HepG2 (cell line): ENCODE data around the gene NECTIN2. TPM values are rescaled to one million over a fixed set of nuclear protein-coding genes. Genes with fewer than 3 reads are reported as not detected.

Experiments
- DNMT1 ChIP-seq: sonication (generic); formaldehyde crosslinking; IDR thresholded peaks from 2 replicates; pipeline ENCODE4 v1.5.1; 2020; ENCODE audit warnings: mild to moderate bottlenecking, missing genetic modification reagents
- FOSL2 ChIP-seq: sonication (generic); formaldehyde crosslinking; IDR thresholded peaks from 2 replicates; pipeline ENCODE4 v1.4.0; 2020; ENCODE audit warnings: missing genetic modification reagents
- HDAC1 ChIP-seq: sonication (generic); formaldehyde crosslinking; IDR thresholded peaks from 2 replicates; pipeline ENCODE4 v1.5.1; 2020; ENCODE audit warnings: mild to moderate bottlenecking, missing genetic modification reagents
- JUN ChIP-seq: sonication (generic); formaldehyde crosslinking; IDR thresholded peaks from 2 replicates; pipeline ENCODE4 v1.4.0; 2020; ENCODE audit warnings: mild to moderate bottlenecking, missing genetic modification reagents
- MEIS2 ChIP-seq: sonication (generic); formaldehyde crosslinking; IDR thresholded peaks from 2 replicates; pipeline ENCODE4 v1.9.0; 2021; ENCODE audit warnings: mild to moderate bottlenecking, missing genetic modification reagents
- NR2C2 ChIP-seq: sonication (generic); formaldehyde crosslinking; IDR thresholded peaks from 2 replicates; pipeline ENCODE4 v1.4.0; 2020; ENCODE audit warnings: missing genetic modification reagents, mild to moderate bottlenecking, moderate library complexity, borderline replicate concordance
- PITX1 ChIP-seq: sonication (generic); formaldehyde crosslinking; IDR thresholded peaks from 2 replicates; pipeline ENCODE4 v1.5.1; 2020; ENCODE audit warnings: mild to moderate bottlenecking, missing genetic modification reagents
- TBX3 ChIP-seq: fragments of 450-650 bp; IDR thresholded peaks from 2 replicates; pipeline ENCODE4 v1.6.1; 2017; ENCODE audit warnings: antibody characterized with exemption, mild to moderate bottlenecking, inconsistent platforms, borderline replicate concordance
- XRCC5 ChIP-seq: fragments of 200-400 bp; formaldehyde crosslinking; optimal IDR thresholded peaks from 2 replicates; pipeline ENCODE3; 2017; ENCODE audit warnings: mild to moderate bottlenecking, low read length
- ZFAT ChIP-seq: sonication (generic); formaldehyde crosslinking; conservative IDR thresholded peaks from 2 replicates; pipeline ENCODE4 v1.8.1; 2023; ENCODE audit warnings: missing genetic modification reagents, inconsistent platforms
- ZNF761 ChIP-seq: sonication (generic); formaldehyde crosslinking; conservative IDR thresholded peaks from 2 replicates; pipeline ENCODE4 v1.4.0; 2020; ENCODE audit warnings: mild to moderate bottlenecking, missing genetic modification reagents
- polyA plus RNA-seq, 8 experiments: library from polyadenylated mRNA; depleted of rRNA in 3 of 8; stranded (reverse) in 7 of 8; unstranded in 1 of 8; fragments of >200 nt; fragmentation: Illumina TruSeq in 4 of 8; extraction: Trizol in 4 of 8; gene quantifications; 2 replicates each; pipeline versions ENCODE4 v1.2.1 to v1.2.3, GENCODE V29; 2011 to 2016; ENCODE audit warnings: low read depth in 4 of 8, missing spikeins in 1 of 8, mixed read lengths in 1 of 8; ENCODE audit not compliant: insufficient read depth in 1 of 8
- total RNA-seq, 5 experiments: library from RNA; depleted of rRNA; stranded (reverse); fragments of >200 nt; fragmentation: Illumina TruSeq; extraction: Trizol; gene quantifications; 2 replicates each; pipeline ENCODE4 v1.2.3, GENCODE V29; 2016; ENCODE audit warnings: low read depth in 1 of 5
- TF ChIP-seq, protein P1 (sequence below): sonication (generic); formaldehyde crosslinking; IDR thresholded peaks from 2 replicates; pipeline ENCODE4 v1.4.0; 2020; ENCODE audit warnings: missing genetic modification reagents, borderline replicate concordance
- TF ChIP-seq, protein P2 (sequence below), 2 experiments: sonication (generic) in 1 of 2; formaldehyde crosslinking in 1 of 2; IDR thresholded peaks; 2 replicates each; pipeline versions ENCODE4 v1.4.0 to v1.6.1; 2018 to 2020; ENCODE audit warnings: missing genetic modification reagents in 2 of 2, borderline replicate concordance in 1 of 2, low read depth in 1 of 2, mild to moderate bottlenecking in 1 of 2, missing biosample characterization in 1 of 2
- TF ChIP-seq, protein P3 (sequence below): sonication (generic); formaldehyde crosslinking; IDR thresholded peaks from 2 replicates; pipeline ENCODE4 v1.5.0; 2020; ENCODE audit warnings: mild to moderate bottlenecking, missing genetic modification reagents, borderline replicate concordance
- TF ChIP-seq, protein P4 (sequence below): sonication (generic); formaldehyde crosslinking; conservative IDR thresholded peaks from 2 replicates; pipeline ENCODE4 v1.4.0; 2020; ENCODE audit warnings: mild to moderate bottlenecking, missing genetic modification reagents, moderate library complexity

Gene NECTIN2
- total and polyA plus RNA-seq, 2 of the 13 experiments (the other 11 are each of a cell fraction or from before 2014, with no cell fraction given) = 75.4 to 114 TPM

DNA sequence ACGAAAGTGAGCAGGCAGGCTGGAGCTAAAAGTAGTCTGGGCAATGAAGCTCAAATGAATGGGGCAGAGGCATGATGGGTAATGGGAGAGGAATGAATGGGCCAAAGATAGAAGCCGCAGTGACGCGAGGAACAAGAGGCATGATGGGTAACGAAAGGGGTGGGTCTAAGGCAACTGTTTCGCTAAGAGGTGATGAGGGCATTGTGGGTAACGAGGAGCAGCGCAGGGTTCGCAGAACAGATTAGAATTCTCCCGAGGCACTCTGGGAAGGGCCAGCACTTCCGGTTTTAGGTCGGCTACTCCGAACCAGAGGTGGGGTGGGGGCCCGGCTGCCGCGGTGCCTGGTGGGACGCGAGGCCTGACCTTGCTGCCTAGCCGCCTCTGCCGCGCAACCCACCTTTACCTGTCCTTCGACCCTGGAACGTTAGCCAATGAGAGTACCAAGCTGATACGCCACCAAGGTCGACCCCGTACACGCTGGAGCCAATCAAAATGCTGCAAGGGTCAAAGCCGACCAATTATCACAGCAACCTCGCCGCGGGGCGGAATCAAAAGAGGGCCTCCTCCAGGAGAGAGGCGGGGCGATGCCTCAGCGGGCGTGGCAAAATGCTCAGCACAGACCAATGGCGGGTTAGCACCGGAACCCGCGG lies 44.4 kb downstream of the NECTIN2 start (continued):
- TF ChIP-seq, protein P1, sequence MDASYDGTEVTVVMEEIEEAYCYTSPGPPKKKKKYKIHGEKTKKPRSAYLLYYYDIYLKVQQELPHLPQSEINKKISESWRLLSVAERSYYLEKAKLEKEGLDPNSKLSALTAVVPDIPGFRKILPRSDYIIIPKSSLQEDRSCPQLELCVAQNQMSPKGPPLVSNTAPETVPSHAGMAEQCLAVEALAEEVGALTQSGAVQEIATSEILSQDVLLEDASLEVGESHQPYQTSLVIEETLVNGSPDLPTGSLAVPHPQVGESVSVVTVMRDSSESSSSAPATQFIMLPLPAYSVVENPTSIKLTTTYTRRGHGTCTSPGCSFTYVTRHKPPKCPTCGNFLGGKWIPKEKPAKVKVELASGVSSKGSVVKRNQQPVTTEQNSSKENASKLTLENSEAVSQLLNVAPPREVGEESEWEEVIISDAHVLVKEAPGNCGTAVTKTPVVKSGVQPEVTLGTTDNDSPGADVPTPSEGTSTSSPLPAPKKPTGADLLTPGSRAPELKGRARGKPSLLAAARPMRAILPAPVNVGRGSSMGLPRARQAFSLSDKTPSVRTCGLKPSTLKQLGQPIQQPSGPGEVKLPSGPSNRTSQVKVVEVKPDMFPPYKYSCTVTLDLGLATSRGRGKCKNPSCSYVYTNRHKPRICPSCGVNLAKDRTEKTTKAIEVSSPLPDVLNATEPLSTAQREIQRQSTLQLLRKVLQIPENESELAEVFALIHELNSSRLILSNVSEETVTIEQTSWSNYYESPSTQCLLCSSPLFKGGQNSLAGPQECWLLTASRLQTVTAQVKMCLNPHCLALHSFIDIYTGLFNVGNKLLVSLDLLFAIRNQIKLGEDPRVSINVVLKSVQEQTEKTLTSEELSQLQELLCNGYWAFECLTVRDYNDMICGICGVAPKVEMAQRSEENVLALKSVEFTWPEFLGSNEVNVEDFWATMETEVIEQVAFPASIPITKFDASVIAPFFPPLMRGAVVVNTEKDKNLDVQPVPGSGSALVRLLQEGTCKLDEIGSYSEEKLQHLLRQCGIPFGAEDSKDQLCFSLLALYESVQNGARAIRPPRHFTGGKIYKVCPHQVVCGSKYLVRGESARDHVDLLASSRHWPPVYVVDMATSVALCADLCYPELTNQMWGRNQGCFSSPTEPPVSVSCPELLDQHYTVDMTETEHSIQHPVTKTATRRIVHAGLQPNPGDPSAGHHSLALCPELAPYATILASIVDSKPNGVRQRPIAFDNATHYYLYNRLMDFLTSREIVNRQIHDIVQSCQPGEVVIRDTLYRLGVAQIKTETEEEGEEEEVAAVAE (CRISPR knock-in tag) = peak; percentile 98; the same call in 1 of the 2 replicates
- TF ChIP-seq PITX1 (CRISPR knock-in tag) = no peak; the same call in 1 of the 2 replicates
- peak; percentile 98 for TF ChIP-seq NR2C2 (CRISPR knock-in tag)
- TF ChIP-seq TBX3 = peak; percentile 49; the same call in 1 of the 2 replicates
- TF ChIP-seq, protein P2, sequence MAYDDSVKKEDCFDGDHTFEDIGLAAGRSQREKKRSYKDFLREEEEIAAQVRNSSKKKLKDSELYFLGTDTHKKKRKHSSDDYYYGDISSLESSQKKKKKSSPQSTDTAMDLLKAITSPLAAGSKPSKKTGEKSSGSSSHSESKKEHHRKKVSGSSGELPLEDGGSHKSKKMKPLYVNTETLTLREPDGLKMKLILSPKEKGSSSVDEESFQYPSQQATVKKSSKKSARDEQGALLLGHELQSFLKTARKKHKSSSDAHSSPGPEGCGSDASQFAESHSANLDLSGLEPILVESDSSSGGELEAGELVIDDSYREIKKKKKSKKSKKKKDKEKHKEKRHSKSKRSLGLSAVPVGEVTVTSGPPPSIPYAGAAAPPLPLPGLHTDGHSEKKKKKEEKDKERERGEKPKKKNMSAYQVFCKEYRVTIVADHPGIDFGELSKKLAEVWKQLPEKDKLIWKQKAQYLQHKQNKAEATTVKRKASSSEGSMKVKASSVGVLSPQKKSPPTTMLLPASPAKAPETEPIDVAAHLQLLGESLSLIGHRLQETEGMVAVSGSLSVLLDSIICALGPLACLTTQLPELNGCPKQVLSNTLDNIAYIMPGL (CRISPR knock-in tag; IDR thresholded peaks at IDR 0.05; ENCODE audit: borderline replicate concordance in 1 of 2, low read depth in 1 of 2) = peak in 1 of 2 experiments; percentile 6; a peak in 1 of 4 replicates
- peak; percentile 86 for TF ChIP-seq XRCC5
- TF ChIP-seq, protein P3, sequence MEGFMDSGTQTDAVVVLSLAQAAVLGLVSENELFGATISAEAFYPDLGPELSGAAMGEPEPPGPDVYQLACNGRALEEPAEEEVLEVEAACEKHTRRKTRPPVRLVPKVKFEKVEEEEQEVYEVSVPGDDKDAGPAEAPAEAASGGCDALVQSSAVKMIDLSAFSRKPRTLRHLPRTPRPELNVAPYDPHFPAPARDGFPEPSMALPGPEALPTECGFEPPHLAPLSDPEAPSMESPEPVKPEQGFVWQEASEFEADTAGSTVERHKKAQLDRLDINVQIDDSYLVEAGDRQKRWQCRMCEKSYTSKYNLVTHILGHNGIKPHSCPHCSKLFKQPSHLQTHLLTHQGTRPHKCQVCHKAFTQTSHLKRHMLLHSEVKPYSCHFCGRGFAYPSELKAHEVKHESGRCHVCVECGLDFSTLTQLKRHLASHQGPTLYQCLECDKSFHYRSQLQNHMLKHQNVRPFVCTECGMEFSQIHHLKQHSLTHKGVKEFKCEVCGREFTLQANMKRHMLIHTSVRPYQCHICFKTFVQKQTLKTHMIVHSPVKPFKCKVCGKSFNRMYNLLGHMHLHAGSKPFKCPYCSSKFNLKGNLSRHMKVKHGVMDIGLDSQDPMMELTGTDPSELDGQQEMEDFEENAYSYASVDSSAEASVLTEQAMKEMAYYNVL = 0 out of 2 replicates have a peak, but pooled peaks have one; percentile 39
- peak; percentile 53 for TF ChIP-seq FOSL2
- TF ChIP-seq MEIS2 (CRISPR knock-in tag) = 0 out of 2 replicates have a peak, but pooled peaks have one; percentile 47
- no peak for TF ChIP-seq JUN (CRISPR knock-in tag)
- no peak for TF ChIP-seq ZNF761 (CRISPR knock-in tag)
- no peak; the same call in 1 of the 2 replicates for TF ChIP-seq DNMT1 (CRISPR knock-in tag)
- peak; percentile 80 for TF ChIP-seq HDAC1 (CRISPR knock-in tag)
- TF ChIP-seq, protein P4, sequence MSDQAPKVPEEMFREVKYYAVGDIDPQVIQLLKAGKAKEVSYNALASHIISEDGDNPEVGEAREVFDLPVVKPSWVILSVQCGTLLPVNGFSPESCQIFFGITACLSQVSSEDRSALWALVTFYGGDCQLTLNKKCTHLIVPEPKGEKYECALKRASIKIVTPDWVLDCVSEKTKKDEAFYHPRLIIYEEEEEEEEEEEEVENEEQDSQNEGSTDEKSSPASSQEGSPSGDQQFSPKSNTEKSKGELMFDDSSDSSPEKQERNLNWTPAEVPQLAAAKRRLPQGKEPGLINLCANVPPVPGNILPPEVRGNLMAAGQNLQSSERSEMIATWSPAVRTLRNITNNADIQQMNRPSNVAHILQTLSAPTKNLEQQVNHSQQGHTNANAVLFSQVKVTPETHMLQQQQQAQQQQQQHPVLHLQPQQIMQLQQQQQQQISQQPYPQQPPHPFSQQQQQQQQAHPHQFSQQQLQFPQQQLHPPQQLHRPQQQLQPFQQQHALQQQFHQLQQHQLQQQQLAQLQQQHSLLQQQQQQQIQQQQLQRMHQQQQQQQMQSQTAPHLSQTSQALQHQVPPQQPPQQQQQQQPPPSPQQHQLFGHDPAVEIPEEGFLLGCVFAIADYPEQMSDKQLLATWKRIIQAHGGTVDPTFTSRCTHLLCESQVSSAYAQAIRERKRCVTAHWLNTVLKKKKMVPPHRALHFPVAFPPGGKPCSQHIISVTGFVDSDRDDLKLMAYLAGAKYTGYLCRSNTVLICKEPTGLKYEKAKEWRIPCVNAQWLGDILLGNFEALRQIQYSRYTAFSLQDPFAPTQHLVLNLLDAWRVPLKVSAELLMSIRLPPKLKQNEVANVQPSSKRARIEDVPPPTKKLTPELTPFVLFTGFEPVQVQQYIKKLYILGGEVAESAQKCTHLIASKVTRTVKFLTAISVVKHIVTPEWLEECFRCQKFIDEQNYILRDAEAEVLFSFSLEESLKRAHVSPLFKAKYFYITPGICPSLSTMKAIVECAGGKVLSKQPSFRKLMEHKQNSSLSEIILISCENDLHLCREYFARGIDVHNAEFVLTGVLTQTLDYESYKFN (CRISPR knock-in tag) = peak; percentile 49; the same call in 1 of the 2 replicates
- peak; percentile 95 for TF ChIP-seq ZFAT (CRISPR knock-in tag)
